GM12891 (cell line): ENCODE measurements around the gene NUDC.

Source experiments
- DNase-seq: peaks from one replicate; pipeline ENCODE4 v3.0.0; 2011; ENCODE audit warnings: low spot score; ENCODE audit not compliant: insufficient read length
- FAIRE-seq: peaks from 2 replicates; lab custom pipeline; 2011; peaks lifted over from hg19 to GRCh38; lab: Jason Lieb, UNC
- PAX5 ChIP-seq: IDR thresholded peaks from 2 replicates; pipeline ENCODE4 v1.6.1; 2011; ENCODE audit warnings: low read length, moderate library complexity, mild to moderate bottlenecking; ENCODE audit not compliant: insufficient read depth, severe bottlenecking
- POLR2A ChIP-seq: IDR thresholded peaks from 2 replicates; pipeline ENCODE4 v1.6.1; 2011; ENCODE audit warnings: low read depth, low read length, control low read depth
- POLR2AphosphoS5 ChIP-seq: IDR thresholded peaks from 2 replicates; pipeline ENCODE4 v1.6.1; 2011; ENCODE audit warnings: low read depth, low read length, control low read depth
- POU2F2 ChIP-seq: IDR thresholded peaks from 2 replicates; pipeline ENCODE4 v1.6.1; 2011; ENCODE audit warnings: low read depth, mild to moderate bottlenecking, control low read depth, low read length, moderate library complexity
- SPI1 ChIP-seq: IDR thresholded peaks from 2 replicates; pipeline ENCODE4 v1.6.1; 2011; ENCODE audit warnings: low read depth, low read length, control low read depth
- TAF1 ChIP-seq: IDR thresholded peaks from 2 replicates; pipeline ENCODE4 v1.6.1; 2011; ENCODE audit warnings: low read depth, low read length, control low read depth

The NUDC gene

DNA sequence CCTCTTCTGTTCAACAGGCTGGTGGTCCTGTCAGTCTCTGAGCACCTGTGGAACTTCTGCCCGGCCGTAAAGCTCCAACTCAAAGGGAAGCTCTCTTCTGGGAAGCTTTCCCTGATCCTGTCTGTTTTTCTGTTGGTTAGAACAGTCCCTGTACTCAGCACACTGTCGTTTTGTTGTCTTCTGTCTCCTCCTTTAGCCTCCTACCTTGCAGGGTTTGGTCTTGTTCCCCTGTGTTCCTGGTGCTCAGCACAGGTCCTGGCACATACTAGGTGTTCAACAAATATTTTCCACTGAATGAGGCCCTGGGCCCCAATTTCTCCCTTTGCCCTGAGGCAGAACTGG lies 39.1 kb downstream of the NUDC start:
- TF ChIP-seq POU2F2 (no peak), PAX5 (no peak), SPI1 (no peak), TAF1 (no peak), POLR2A (no peak), POLR2AphosphoS5 (no peak)
- no peak for FAIRE-seq

DNA sequence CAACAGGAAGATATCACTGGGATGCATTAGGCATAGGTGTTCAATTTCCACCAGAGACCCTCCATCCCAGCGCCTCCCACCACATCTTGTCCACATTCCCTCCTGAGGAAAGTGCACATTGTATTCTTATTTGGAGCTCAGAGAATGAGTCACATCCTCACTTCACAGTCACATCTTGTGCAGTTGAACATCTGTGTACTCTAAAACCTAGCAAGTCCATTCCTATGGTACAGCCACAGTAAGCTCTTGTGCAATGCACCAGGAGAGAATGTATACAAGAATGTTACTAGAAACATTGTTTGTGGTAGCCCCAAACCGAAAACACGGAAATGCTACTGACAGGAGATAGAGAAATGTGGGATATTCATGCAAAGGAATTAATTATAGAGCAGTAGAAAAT lies 40.3 kb downstream of the NUDC start:
- TF ChIP-seq SPI1 (no peak), POLR2A (no peak), POLR2AphosphoS5 (no peak), PAX5 (no peak), POU2F2 (no peak), TAF1 (no peak)
- DNase-seq (no peak), FAIRE-seq (no peak)

More for the DNA sequence above, 39.1 kb downstream of the NUDC start:
- no peak for DNase-seq

DNA sequence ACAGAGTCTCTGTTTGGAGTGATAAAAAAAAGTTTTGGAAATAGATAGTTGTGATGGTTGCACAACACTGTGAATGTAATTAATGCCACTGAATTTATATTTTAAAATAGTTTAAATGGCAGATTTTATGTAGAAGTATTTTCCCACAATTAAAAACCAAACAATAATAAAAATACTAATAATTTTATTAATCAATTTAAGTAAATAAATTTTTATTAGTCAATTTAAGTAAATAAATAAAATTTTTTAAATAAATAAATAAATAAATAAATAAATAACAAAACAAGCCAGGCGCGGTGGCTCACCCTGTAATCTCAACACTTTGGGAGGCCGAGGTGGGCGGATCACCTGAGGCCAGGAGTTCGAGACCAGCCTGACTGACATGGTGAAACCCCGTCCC lies 43.7 kb downstream of the NUDC start:
- TF ChIP-seq POLR2AphosphoS5 (no peak), TAF1 (no peak), POU2F2 (no peak), SPI1 (no peak), PAX5 (no peak), POLR2A (no peak)
- DNase-seq, result no peak
- no peak for FAIRE-seq

DNA sequence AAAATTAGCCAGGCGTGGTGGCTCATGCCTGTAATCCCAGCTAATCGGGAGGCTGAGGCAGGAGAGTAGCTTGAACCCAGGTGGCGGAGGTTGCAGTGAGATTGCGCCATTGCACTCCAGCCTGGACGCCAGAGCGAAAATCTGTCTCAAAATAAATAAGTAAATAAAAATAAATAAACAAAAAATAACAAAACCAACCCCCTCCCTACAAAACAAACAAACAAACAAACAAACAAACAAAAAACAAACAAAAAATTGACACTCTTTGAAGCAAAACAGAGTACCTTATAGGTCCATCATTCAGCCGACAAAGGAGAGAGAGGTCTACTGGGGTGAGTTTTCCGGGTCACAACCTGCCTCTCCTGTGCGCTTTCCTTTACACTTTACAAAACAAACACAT lies 44.1 kb downstream of the NUDC start:
- FAIRE-seq (no peak), DNase-seq (no peak)
- TF ChIP-seq PAX5 (no peak), POLR2AphosphoS5 (no peak)

DNA sequence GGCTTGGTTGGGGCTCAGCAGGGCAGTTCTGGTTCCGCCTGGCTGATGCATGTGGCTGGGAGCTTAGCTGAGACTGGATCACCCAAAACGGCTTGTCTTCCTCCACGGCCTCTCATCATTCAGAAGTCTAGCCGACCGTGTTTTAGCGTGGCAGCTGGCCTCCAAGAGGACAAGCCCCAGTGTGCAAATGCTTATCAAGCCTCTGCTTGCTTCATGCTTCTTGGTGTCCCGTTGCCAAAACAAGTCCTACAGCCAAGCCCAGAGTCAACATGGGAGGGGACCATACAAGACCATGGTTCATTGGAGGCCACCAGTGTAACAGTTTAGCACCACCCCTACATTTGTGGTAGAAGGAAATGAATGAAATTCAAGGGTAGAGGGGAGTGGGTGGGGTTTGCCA lies 49.3 kb downstream of the NUDC start:
- DNase-seq (no peak), FAIRE-seq (no peak)
- no peak for TF ChIP-seq PAX5
- no peak for TF ChIP-seq POLR2A
- no peak for TF ChIP-seq TAF1
- TF ChIP-seq POU2F2, result no peak
- no peak for TF ChIP-seq SPI1
- TF ChIP-seq POLR2AphosphoS5, result no peak

DNA sequence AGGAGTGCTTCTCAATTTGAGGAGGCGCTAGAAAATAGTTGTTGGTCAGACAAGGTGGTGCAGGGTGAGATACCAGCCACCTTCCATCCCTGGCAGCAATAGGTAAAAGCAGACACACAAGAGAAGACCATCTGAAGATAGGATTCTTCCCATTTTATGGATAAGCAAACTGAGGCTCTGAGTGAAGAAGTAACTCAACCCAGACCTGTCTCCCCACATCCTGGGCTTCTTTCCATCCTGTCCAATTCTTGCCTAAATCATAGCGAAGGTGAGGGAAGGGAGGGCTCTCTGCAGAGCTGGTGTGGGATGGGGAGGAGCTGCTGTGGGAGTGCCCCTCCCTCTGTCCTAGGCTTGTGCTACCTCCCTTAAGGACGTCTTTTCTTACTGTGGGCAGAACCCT lies 50.0 kb downstream of the NUDC start:
- no peak for TF ChIP-seq PAX5
- no peak for TF ChIP-seq POU2F2
- TF ChIP-seq POLR2A, result no peak
- no peak for TF ChIP-seq TAF1
- no peak for TF ChIP-seq SPI1
- TF ChIP-seq POLR2AphosphoS5, result no peak
- DNase-seq (no peak), FAIRE-seq (no peak)

DNA sequence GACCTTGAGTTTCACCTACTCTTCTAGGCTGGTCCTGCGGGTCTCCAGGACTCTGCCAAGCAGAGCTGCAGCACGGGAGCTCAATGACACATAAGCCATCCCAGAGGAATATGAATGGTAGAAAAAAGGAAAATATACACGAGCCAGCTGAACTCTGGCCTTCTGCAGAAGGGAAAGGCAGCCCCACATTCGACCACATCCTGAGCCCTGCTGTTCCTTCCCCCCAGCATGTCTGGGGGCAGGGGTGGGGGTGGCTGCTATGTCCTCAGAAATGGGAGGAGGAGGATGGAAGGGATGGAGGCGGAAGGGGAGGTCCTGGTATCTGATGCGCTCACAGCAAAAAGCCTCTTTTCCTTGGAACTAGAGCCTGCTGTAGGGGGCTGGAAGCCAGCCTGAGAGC lies 50.8 kb downstream of the NUDC start:
- no peak for TF ChIP-seq TAF1
- TF ChIP-seq POLR2A, result no peak
- no peak for TF ChIP-seq POLR2AphosphoS5
- TF ChIP-seq PAX5, result no peak
- no peak for TF ChIP-seq SPI1
- no peak for TF ChIP-seq POU2F2
- FAIRE-seq, result no peak
- DNase-seq, result no peak

DNA sequence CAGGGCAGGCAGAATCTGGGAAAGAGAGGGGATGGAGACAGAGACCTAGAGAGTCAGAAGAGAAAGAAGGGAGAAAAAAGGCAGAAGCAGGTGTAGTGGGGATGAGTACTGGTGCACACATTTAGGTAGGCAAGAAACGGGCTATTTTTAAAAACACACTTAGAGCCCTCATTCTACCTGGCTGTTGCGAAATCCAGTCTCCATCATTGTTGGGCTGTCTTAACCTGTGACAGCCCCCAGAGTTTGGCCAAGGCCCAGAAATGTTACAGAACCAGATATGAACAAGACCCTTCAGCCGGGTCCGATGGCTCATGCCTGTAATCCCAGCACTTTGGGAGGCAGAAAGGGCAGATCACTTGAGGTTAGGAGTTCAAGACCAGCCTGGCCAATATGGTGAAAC lies 51.3 kb downstream of the NUDC start:
- TF ChIP-seq SPI1 (no peak), TAF1 (no peak), POLR2AphosphoS5 (no peak), POU2F2 (no peak), POLR2A (no peak), PAX5 (no peak)
- DNase-seq, result no peak
- FAIRE-seq, result no peak

DNA sequence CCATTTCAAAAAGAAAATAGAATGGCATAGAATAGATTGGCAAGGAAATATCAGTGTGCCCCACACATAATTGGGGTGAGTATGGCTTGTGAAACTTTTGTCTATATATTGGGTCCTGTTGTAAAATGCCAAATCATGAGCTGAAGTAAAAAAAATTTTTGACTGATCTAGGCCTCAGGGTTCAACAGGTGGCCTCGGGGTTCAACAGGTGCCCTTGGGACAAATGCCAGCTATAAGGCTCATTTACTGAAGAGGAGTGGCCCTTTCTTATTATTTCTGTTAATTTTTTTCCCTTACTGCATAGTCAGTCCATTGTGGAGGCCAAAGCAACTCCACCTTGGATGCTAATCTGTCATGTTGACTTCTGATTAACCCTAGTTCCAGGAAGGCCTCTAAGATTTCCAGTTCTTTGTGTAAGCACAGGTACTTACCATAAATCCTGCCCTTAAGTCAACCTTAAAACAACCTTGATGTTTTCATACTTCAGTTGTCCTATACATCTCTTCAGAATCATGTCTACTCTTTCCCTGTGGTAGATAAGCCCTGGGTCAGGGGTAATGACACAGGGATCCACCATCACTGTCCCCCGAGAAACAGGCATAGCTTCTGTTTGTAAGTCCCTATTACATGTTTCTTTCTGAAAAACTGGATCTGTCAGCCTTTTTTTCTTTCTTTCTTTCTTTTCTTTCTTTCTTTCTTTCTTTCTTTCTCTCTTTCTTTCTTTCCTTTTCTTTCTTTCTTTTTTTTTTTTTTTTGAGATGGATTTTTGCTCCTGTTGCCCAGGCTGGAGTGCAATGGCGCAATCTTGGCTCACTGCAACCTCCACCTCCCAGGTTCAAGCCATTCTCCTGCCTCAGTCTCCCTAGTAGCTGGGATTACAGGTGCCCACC lies 55.3 kb downstream of the NUDC start:
- no peak for DNase-seq
- FAIRE-seq, result no peak
- no peak for TF ChIP-seq POLR2A
- no peak for TF ChIP-seq POLR2AphosphoS5
- TF ChIP-seq SPI1, result no peak
- TF ChIP-seq POU2F2, result no peak
- TF ChIP-seq TAF1, result no peak
- TF ChIP-seq PAX5, result no peak

DNA sequence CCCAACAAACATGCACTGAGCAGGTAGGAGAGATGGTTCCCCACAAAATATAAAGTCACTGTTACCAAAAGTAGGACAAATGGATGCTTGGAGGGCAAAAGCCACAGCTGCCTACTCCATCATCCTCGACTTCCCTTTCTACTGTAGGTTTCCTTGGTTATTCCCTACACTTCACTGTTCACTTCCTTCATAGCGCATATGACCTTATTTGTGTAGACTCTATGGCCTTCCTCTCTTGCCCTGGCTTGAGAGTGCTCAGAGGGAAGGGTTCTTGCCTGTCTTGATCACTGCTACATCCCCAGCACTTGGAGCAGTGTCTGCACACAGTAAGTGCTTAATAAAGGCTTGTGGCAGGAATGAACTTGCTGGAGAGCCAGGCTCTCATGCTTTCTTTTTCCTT lies 57.4 kb downstream of the NUDC start:
- no peak for FAIRE-seq
- TF ChIP-seq POLR2A, result no peak
- TF ChIP-seq TAF1, result no peak
- no peak for TF ChIP-seq PAX5
- no peak for TF ChIP-seq POU2F2
- no peak for TF ChIP-seq POLR2AphosphoS5
- DNase-seq, result no peak

DNA sequence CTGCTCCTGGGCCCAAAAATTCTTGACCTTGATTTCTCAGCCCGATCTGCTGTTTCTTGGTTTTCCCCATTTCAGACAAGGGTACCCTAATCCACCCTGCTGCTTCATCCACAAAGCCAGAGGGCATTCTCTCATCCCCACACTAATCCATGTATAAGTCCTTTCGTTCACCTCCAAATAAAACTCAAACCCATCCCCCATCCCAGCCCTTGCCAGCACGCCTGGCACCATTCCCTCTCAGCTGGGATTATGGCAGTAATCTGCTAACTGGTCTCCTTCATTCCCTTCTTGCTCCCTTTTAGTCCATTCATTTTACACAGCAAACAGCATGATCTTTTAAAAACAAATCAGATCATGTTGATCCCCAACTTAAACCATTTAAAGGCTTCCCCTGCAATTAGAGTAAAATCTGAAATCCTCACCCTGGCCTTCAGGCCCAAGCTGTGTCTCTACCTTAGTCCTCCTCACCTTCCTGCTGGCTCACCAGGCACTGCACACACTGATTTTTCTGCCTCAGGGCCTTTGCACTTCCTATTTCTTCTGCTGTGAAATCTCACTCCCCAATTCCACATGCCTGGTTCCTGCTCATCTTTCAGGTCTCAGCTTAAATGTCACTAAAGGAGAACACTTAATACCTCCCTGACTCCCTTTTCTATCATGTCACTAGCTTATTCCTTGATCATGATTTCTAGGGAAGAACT lies 59.8 kb downstream of the NUDC start:
- TF ChIP-seq SPI1 (no peak), POLR2A (no peak), POU2F2 (no peak), TAF1 (no peak), PAX5 (no peak), POLR2AphosphoS5 (no peak)
- no peak for FAIRE-seq
- no peak for DNase-seq
